GM19025 (cell line): ENCODE results near the gene RCE1.

Experiments used
- ATAC-seq: cut with Tn5 transposase; IDR thresholded peaks from one replicate; pipeline ENCODE4 v1.9.1; 2021; ENCODE audit warnings: mild to moderate bottlenecking, low read depth, moderate library complexity; ENCODE audit not compliant: unreplicated experiment

RCE1 gene

DNA sequence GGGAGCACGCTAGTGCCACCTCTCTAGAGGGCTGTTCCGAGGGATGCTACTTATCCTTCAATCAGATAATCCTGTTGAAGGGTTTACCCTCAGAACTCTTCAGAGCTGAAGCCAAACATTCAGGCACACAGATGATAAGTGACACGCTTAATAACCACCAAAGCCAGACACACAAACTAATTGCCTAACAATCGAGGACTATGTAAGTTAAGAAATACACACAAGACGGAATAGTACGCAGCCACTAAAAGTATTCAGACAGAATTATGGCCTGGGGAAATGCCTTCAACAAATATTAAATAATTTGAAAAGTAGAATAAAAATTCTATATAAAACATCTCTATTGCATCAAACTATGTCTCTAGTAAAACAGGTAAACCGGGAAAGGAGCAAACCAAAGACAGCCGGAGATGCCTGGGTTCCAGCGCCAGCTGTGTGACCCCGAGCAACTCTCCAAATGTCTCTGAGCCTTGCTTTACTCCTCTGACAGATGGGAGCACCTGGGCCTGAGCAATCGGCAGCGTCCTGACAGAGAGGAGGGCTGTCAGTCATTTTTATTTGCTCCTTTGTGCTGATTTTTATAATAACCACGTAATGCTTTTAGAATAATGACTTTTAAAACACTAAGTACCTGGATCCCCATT is 25.0 kb downstream of the RCE1 start:
- no peak for ATAC-seq

DNA sequence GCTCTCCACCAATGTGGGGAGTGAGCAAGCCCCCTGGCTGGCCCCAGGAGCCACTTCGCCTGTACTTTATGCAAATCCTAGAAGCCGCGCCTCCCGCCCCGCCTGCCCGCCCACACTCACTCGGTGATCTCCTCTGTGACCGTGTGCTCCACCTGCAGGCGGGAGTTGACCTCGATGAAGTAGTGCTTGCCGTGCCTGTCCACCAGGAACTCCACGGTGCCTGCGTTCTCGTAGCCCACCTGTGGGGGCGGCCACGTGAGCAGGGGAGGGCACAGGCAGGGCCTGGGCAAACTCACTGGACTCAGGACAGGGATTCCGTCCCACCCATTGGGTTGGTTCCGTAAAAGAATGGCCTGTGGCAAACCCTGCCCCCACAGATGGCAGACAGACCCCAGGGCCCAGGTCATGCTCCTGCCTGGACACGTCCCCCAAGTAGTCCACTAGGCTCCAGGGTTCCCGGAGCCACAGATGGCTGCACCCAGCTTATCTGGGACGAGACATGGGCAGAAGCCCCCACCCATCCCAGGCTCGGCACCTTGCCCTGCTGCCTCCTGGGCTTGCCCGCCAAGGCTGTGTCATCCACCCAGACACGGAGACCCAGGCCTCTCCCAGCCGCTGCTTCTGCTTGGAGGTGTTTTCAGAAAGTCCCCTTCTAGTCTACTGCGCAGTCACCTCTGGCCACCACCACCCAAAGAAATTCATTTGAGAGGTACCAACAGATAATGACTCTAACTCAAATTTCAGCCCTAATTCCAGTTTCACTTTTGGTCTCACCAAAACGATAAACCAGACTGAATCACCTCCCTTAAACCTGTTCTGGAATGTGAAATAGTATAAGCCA is 25.7 kb downstream of the RCE1 start:
- peak; percentile 72 for ATAC-seq

DNA sequence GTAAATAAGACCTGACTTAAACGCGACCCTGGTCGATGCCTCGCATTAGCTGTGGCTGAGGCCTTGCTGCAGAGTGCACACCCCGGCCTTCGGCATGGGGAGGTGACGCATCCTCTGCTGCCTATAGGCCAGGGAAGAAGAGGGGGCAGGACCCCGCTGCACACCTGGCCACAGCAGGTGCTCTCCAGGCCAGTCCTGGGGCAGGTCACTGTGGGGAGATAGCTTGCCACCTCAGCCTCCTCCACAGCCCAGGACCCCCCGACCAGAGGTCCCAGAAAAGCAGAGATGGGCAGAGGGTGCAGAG is 26.3 kb downstream of the RCE1 start:
- no peak for ATAC-seq

DNA sequence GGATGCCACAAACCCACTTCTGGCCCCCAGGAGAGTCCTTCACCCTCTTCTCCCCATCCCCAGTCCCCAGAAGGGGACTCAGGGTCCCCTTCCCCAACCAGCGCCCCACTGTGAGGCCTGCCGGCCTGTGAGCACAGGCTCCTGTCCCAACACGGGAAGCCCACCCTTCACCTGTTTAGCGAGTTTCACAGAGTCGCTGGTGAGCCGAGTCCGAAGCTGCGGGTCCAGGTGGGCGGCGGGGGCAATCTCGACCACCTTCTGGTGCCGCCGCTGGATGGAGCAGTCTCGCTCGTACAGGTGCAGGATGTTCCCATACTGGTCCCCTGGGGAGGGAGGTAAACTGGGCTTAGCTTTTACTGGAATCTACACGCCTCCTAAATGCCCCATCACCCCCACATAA is 26.9 kb downstream of the RCE1 start:
- no peak for ATAC-seq

DNA sequence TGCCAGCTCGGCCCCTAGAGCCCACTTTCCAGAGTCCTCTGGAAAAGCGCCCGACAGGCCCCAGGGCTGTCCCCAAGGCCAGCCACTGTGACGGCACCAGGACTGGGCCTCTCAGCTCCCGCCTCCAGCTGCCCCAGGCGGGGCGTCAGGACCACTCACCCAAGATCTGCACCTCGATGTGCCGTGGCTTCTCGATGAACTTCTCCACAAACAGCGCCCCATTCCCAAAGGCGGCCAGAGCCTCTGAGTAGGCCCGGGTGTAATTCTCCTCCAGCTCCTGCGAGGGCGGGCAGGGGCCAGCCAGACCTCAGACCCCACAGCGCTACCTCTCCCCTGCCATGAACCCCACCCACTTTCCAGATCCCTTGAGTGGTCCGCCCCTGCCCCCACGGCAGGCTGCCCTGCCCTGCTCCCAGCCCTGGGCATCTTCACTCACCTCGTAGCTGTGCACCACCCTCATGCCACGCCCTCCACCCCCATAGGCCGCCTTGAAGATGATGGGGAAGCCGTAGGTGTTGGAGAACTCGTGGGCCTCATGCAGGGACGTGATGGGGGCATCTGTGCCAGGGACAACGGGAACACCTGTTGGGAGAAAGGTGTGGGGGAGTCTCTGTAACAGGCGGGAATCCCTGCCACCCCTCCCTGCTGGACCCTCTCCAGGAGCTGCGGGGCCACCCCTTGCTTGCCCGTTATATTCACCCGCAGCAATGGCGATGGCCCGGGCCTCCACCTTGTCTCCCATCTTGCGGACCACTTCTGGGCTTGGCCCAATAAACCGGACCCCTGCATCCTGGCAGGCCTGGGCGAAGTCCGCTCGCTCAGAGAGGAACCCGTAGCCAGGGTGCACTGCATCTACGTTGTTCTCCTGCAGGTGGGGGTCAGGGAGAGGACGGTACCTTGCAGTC is 27.6 kb downstream of the RCE1 start:
- no peak for ATAC-seq

DNA sequence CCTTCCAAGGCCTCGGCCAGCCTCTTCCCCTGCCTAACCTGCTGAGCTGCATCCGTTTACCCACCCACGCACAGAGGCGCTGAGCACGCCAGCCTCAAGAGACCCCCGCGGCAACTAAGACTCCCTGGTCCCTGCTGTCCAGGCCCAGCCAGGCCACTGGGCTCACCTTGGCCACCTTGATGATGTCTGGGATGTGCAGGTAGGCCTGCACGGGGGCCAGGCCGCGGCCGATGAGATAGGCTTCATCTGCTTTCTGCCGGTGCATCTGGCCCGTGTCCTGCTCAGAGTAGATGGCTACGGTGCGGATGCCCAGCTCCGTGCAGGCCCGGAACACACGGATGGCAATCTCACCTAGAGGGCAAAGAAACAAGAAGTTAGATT is 28.3 kb downstream of the RCE1 start:
- no peak for ATAC-seq

DNA sequence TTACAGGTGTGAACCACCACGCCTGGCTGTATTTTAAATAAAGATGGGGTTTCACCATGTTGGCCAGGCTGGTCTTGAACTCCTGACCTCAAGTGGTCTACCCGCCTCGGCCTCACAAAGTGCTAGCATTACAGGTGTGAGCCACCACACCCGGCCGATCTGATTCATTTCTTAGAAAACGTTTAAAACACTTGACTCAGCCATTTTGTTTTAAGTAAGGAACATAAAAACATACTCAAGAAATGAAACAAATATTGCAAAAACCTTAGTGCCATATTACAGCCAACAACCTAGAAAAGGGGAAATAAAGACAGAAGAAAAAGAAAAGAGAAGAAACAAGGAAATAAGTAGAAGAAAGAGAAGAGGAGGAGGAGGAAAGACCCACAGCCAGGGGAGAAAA is 31.0 kb downstream of the RCE1 start:
- no peak for ATAC-seq

DNA sequence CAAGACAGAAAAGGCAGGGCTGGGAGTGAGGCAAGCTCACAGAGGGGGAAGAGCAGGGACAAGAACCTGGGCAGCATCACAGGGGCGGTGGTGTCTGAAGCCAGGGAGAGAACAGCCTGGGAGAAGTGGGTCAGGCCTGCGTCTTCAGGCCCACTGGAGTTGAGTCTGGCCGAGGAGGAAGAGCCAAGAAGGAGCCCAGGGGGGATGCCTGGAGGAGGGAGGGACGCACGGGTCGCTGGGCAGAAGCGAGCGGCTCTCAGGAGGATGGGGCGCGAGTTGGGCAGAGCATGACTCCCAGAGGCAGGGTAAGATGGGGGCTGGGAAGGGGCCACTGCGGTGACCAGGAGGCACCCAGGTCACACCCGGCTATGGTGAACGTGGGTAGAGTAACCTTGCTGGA is 32.1 kb downstream of the RCE1 start:
- ATAC-seq, result no peak

DNA sequence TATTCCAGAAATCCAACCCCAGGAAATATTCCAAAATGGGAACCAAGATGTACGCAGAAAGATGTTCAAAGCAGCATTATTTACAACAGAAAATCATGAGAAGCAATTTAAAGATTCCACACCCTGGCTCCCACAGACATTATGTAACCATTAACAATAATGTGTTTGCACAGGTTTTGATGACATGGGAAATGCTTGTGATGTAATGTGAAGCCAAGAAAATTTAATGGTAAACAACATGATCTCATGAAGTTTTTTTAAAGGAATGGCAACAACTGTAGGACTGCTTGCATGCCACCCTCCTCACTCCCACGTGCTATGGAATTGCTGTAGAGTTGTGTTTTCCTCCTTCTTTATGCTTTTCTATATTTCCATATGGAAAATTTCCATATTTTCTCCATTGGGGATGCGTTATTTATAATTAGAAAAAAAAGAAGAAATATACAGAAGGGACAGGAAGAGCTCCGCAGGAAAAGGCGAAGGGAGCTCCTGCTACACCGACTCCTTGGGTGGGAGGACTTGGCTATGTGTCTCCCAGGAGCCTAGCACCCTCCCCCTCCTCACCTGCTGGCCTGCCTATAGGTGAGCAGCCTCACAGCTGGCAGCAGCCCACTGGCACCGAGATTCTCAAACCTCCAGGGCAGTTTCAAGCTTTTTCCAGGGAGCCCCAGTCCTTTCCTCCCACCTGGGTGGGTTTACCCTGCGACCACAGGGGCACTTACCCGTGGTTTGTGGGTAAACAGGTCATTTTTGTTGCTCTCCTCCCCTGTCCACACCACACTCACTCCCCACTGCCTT is 34.5 kb downstream of the RCE1 start:
- no peak for ATAC-seq

DNA sequence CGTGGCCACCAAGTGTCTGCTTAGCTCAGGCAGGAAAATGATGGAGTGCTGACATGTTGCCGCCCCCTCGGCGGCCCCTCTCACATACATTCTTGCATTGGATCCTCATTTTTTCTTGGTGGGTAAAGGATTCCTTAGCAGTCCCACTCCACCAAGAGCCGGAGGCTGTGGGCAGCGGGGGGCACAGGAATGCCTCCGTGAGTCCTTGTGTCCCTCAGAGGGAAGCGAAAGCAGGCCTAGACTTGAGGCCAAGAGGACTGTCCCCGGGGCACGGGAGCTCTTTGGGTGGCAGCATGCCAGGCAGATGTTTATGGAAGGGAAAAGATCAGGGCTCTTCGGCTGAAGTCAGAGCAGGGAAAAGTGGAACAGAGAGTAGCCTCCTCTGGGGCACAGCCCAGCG is 35.2 kb downstream of the RCE1 start:
- no peak for ATAC-seq

DNA sequence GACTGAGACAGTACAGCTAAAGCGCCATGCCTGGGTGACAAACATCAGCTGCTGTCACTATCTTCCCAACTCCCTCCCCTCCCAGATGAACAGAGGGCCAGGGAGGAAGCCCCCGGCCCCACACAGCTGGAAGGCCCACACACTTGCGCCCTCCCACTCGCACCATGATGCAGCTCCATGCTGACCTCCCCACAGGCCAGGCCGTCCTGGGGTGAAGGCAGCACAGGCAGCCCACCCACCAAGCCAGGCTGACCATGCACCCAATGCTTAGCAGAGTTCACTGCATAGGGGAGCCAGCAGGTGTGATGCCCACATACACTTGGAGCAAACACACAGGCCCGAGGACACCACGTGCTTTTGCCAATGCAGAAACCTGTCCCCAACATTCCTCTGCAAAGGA is 35.8 kb downstream of the RCE1 start:
- no peak for ATAC-seq

DNA sequence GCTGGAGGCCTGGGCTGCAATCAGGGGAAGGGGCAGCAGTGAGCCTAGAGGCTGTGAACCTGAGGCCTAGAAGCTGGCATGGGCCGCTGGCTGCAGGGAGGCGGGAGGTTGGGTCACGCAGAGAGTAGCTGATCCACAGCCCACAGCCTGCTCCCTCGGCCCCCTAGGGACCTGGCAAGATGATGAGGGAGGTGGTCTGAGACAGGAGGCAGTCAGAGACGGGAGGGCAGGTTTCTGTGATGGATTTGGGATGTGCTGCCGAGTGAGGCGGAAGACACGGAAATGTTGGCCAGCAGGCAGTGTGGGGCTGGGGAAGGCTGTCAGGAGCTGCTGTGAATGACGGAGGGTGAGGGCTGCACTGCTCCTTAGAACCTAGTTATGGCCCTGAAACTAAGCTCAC is 36.3 kb downstream of the RCE1 start:
- ATAC-seq, result no peak

DNA sequence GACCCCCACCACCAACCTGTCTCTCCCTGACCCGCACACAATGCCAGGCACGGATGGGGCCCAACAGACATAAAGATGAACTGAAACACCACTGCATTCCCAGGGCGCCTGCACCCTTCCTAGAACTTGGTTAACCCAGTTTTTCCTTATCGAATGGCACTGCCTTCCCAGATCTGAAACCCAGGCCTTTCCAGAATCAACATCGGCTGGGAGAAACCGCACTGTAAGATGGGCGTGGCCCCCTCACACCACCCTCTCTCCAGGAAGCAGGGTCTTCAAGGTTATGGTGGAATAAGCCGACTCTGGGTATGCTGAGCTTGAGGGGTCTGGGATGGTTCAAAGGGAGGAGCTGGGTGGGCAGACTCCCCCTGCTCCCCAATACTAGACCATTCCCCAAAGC is 36.8 kb downstream of the RCE1 start:
- ATAC-seq, result no peak

DNA sequence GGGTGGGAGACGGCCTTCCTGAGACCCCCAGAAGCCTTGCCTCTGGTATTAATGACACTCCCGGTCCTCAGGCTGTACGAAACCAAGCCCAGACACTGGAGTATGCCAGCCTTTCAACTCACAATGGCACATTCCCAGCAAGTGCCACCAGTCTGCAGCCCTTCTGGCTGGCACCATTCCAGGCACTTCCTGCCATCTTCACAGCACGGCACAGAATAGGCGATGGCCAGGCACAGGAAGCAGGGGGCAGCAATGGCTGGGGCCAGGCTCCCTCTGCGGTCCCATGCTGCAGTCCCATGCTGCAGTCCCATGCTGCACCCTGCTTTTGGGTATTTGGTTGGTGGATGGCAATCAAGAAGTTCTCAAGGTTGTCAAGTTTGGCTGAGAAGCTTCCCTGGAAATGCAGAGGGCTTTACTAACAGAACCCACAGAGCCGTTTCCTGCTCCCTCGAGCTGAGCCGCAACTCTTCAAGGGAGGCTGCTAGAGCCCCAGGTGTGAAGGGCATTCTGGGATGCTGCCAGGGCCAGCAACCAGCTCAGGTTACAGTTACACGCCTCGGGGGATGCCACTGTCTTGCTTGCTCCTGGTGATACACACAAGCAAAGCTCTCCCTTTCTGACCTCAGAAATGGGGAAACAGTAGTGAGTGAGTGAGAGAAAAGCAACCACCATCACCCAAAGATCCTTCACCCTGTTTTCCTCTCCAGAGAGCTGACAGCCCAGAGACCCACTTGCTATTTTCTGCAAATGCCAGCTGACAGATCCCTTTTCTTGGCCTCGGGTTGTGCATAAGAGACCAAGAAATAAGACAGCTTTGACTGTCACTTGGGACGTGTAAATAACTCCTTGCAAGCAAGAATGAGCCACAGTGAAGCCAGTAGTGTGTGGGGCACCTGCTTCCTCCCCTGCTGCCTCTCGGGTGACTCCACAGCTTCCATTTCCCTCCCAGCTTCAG is 37.5 kb downstream of the RCE1 start:
- no peak for ATAC-seq

DNA sequence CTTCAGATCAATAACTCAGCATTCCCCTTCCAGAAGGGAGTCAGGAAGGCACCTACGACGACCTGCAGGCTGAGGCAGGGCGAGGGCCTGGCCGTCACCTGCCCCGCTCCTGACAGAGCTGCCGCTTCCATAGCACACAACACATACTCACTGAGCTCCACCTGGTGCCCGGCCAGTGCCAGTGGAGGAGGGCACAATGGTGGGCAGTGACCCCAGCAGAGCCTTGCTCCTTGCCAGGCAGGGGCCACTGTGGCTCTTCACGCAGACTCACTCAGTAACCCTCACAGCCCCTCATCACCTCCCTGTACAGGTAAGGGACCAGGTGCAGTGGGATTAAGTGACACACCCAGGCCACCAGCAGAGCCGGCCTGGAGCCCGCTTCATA is 38.2 kb downstream of the RCE1 start:
- no peak for ATAC-seq

DNA sequence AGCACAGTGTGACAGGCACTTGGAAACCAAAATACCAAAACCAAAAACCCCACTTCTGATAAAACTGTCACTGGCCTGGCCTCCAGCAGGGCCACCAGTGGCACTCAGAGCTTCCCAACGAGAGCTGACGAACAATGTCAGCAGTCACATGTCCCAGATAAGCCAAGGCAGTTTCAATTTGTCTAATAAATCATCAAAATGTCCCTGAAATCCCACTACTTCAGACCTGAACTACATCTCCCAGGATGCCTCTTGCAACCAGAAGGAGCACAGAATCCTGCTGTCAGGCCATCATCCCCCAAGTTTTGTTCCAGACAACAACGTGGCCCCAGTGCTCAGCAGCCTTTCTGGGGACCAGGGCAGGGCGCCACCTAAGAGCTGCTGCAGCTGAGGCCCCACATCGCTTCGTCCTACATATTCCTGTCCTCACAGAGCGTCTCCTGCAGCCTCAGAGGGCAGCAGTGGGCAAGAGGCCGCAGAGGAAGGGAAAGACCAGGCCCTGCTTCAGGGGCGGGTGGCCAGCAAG is 38.7 kb downstream of the RCE1 start:
- no peak for ATAC-seq

DNA sequence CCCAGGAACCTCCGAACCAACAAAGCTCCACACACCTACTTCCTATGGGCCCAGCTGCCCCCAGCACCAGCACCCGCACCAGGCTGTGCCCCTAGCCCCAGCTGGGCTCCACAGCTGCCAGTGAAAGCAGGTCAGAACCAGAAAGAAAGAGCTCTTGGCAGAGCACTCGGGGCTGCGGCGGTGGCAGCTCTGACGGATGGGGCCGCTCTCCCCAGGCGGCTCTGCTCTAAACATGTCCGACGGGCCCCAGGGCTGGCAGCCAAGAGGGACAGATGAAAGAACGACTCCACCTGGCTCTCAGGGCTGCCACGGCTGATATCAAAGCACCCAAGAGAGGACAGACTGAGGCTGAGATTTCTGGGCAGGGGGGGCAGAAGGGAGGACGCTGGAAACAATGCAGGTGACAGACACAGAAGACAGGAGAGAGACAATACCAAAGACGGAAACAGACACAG is 39.3 kb downstream of the RCE1 start:
- ATAC-seq, result no peak

DNA sequence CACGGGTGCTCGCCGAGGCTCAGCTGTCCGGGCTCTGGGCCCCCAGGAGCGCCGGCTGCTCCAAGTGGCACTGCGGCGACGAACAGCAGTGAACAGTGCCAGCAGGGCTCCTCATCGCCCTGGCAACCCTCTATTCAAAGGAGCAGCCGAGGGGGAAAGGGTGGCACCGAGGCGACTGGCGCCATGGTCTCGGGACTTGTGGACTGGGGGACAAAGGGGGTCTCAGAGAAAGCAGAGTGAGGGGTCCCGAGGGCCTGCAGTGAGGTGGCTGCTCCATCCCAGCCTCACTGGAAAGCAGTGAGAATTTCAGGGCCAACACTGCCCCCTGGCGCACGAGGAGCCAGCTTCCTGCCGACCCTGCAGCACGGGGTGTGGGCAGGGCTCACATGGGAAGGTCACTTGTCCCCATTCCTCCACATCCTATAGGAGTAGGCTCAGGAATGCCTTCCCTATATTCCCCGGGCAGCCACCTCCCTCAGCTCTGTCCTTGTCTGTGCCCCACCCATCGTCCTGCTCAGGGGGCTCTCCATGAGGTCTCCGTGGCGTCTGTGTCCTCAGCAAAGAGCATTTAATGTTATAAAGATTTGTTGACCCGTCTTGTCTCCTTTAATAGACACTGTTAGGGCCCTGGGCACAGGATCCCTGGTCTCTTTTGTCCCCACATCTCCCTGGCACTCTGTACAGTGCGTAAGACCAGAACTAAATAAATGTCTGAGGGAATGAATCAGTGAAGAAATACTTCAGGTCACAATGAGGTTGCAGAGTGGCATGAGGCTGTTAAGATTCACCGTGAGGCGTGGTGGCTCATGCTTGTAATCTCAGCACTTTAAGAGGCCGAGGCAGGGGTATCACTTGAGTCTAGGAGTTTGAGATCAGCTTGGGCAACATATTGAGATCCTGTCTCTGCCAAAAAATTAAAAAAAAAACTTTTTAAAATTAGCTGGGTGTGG is 40.0 kb downstream of the RCE1 start:
- no peak for ATAC-seq
